Astrocyte (in vitro differentiated cells and primary cell): Measurements from ENCODE around the gene PLCH1. TPM values are rescaled to one million over a fixed set of nuclear protein-coding genes. Genes with fewer than 3 reads are reported as not detected.

Experiments
- DNase-seq: peaks from one replicate; pipeline ENCODE4 v3.0.0-alpha.2; 2010; ENCODE audit warnings: low read depth
- FAIRE-seq: peaks from 2 replicates; lab custom pipeline; 2011; peaks lifted over from hg19 to GRCh38; lab: Jason Lieb, UNC
- H2AFZ ChIP-seq: 2 replicates; pipeline ENCODE4 v1.6.0; 2012; ENCODE audit warnings: low read depth, low read length, inconsistent platforms
- H3K27ac ChIP-seq: 2 replicates; pipeline ENCODE4 v1.5.1; 2011; ENCODE audit warnings: low read depth, low read length, inconsistent platforms
- H3K27me3 ChIP-seq: 2 replicates; pipeline ENCODE4 v1.6.0; 2011; ENCODE audit warnings: low read length, inconsistent platforms; ENCODE audit not compliant: insufficient read depth
- H3K36me3 ChIP-seq: 2 replicates; pipeline ENCODE4 v1.5.1; 2011; ENCODE audit warnings: low read length, inconsistent platforms; ENCODE audit not compliant: insufficient read depth
- H3K4me1 ChIP-seq: 2 replicates; pipeline ENCODE4 v1.5.1; 2011; ENCODE audit warnings: low read length, inconsistent platforms; ENCODE audit not compliant: insufficient read depth
- H3K4me2 ChIP-seq: 2 replicates; pipeline ENCODE4 v1.6.0; 2012; ENCODE audit warnings: low read length, inconsistent platforms
- H3K4me3 ChIP-seq: 2 replicates; pipeline ENCODE4 v1.5.1; 2011; ENCODE audit warnings: low read depth, mild to moderate bottlenecking, low read length, inconsistent platforms; ENCODE audit not compliant: insufficient read depth
- H3K79me2 ChIP-seq: 2 replicates; pipeline ENCODE4 v1.6.0; 2012; ENCODE audit warnings: mild to moderate bottlenecking, low read length, inconsistent platforms; ENCODE audit not compliant: insufficient read depth
- H3K9ac ChIP-seq: 2 replicates; pipeline ENCODE4 v1.6.0; 2012; ENCODE audit warnings: mild to moderate bottlenecking, low read length, inconsistent platforms
- H3K9me3 ChIP-seq: 2 replicates; pipeline ENCODE4 v1.5.1; 2012; ENCODE audit warnings: low read depth, mild to moderate bottlenecking, low read length, inconsistent platforms; ENCODE audit not compliant: insufficient read depth
- H4K20me1 ChIP-seq: 2 replicates; pipeline ENCODE4 v1.6.0; 2012; ENCODE audit warnings: low read length, inconsistent platforms; ENCODE audit not compliant: insufficient read depth
- H3K27ac Mint-ChIP-seq: one replicate; pipeline ENCODE4 v1.8.0; 2021; ENCODE audit warnings: mild to moderate bottlenecking, mixed read lengths; ENCODE audit not compliant: unreplicated experiment
- H3K27me3 Mint-ChIP-seq: one replicate; pipeline ENCODE4 v1.8.0; 2021; ENCODE audit warnings: low read depth, mixed read lengths; ENCODE audit not compliant: unreplicated experiment
- H3K36me3 Mint-ChIP-seq: one replicate; pipeline ENCODE4 v1.8.0; 2021; ENCODE audit warnings: low read depth, mixed read lengths; ENCODE audit not compliant: unreplicated experiment
- H3K4me1 Mint-ChIP-seq: one replicate; pipeline ENCODE4 v1.8.0; 2021; ENCODE audit warnings: low read depth, mixed read lengths; ENCODE audit not compliant: unreplicated experiment
- H3K4me3 Mint-ChIP-seq: one replicate; pipeline ENCODE4 v1.8.0; 2021; ENCODE audit warnings: mild to moderate bottlenecking, moderate library complexity, mixed read lengths; ENCODE audit not compliant: unreplicated experiment
- H3K9me3 Mint-ChIP-seq: one replicate; pipeline ENCODE4 v1.8.0; 2021; ENCODE audit warnings: mild to moderate bottlenecking, mixed read lengths; ENCODE audit not compliant: unreplicated experiment
- EZH2 ChIP-seq: IDR thresholded peaks from 2 replicates; pipeline ENCODE4 v1.6.1; 2012; ENCODE audit warnings: mild to moderate bottlenecking, low read length, inconsistent platforms; ENCODE audit not compliant: insufficient read depth
- total RNA-seq: library from RNA; stranded (reverse); gene quantifications from 2 replicates; pipeline ENCODE4 v1.2.1, GENCODE V29; 2021
- TF ChIP-seq, protein P1 (sequence below): IDR thresholded peaks from 2 replicates; pipeline ENCODE4 v1.5.1; 2011; ENCODE audit warnings: low read depth, mild to moderate bottlenecking, inconsistent platforms, low read length, moderate library complexity; ENCODE audit not compliant: insufficient read depth

PLCH1 gene
- total RNA-seq, 1 donor from 2014 or later: 1.2 TPM

DNA sequence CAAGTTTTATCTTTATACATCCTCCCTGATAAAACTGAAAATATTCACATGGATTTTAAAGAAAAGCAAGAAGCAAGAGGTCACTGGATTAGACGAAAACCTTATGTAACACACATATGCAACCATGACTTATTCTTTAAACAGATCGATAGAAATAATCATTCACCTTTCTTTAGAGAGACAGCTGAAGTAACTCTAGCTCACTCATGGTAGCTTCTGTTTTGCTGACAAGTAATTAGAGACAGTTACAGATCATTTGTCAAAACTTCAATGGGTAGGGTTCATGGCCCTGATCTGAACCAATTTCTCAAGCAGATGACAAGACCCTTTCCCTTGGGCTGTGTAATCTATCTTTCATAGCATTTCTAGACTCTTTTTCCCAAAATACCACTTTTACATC is 74.5 kb downstream of the PLCH1 start:
- H3K9me3 Mint-ChIP-seq: no peaks in the 10 kb centered on the region
- no peak overlapping the region for H3K4me3 Mint-ChIP-seq
- no peaks in the 10 kb centered on the region for H3K36me3 ChIP-seq
- no peak for DNase-seq
- H3K79me2 ChIP-seq: no peaks in the 10 kb centered on the region
- TF ChIP-seq EZH2: no peak
- TF ChIP-seq, protein P1, sequence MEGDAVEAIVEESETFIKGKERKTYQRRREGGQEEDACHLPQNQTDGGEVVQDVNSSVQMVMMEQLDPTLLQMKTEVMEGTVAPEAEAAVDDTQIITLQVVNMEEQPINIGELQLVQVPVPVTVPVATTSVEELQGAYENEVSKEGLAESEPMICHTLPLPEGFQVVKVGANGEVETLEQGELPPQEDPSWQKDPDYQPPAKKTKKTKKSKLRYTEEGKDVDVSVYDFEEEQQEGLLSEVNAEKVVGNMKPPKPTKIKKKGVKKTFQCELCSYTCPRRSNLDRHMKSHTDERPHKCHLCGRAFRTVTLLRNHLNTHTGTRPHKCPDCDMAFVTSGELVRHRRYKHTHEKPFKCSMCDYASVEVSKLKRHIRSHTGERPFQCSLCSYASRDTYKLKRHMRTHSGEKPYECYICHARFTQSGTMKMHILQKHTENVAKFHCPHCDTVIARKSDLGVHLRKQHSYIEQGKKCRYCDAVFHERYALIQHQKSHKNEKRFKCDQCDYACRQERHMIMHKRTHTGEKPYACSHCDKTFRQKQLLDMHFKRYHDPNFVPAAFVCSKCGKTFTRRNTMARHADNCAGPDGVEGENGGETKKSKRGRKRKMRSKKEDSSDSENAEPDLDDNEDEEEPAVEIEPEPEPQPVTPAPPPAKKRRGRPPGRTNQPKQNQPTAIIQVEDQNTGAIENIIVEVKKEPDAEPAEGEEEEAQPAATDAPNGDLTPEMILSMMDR: no peak
- no peak overlapping the region for H3K9ac ChIP-seq
- no peak for FAIRE-seq
- H3K4me1 ChIP-seq: no peaks in the 10 kb centered on the region
- no peaks in the 10 kb centered on the region for H3K9me3 ChIP-seq
- H3K4me1 Mint-ChIP-seq: peaks cover under 1% of the 10 kb centered on the region
- no peak overlapping the region for H3K27ac ChIP-seq
- peaks cover 3% of the 10 kb centered on the region for H3K27me3 Mint-ChIP-seq
- no peak overlapping the region for H3K27ac Mint-ChIP-seq
- no peaks in the 10 kb centered on the region for H3K36me3 Mint-ChIP-seq
- H3K4me2 ChIP-seq: no peak overlapping the region
- no peak overlapping the region for H3K4me3 ChIP-seq
- H2AFZ ChIP-seq: no peak overlapping the region
- H4K20me1 ChIP-seq: no peaks in the 10 kb centered on the region
- H3K27me3 ChIP-seq: no peaks in the 10 kb centered on the region

DNA sequence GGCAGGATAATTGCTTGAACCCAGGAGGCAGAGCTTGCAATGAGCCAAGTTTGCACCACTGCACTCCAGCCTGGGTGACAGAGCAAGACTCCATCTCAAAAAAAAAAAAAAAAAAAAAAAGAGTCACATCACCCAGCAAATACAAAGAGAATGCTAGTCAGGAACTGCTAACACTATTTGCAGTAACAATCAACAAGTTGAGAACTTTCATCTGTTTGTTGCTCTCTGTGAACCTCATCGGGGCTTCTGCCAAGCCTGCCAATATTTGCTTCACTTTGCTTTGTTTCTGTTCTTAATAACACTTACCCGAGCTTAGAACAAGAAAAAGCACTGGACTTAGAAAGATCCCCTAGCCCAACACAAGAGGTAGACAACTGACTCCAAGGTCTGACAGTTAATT is 76.9 kb downstream of the PLCH1 start:
- peaks cover 6% of the 10 kb centered on the region for H3K4me1 Mint-ChIP-seq

More for the DNA sequence above, 76.9 kb downstream of the PLCH1 start:
- no peaks in the 10 kb centered on the region for H3K4me1 ChIP-seq
- Mint-ChIP-seq H3K36me3 (no peaks in the 10 kb centered on the region), H3K9me3 (no peaks in the 10 kb centered on the region), H3K27ac (no peak overlapping the region), H3K4me3 (no peak overlapping the region), H3K27me3 (peaks cover 5% of the 10 kb centered on the region)
- no peaks in the 10 kb centered on the region for H3K27me3 ChIP-seq
- H3K9me3 ChIP-seq: no peaks in the 10 kb centered on the region
- H3K27ac ChIP-seq: no peak overlapping the region
- H3K4me2 ChIP-seq: no peak overlapping the region
- H4K20me1 ChIP-seq: no peaks in the 10 kb centered on the region
- H2AFZ ChIP-seq: no peak overlapping the region
- no peaks in the 10 kb centered on the region for H3K36me3 ChIP-seq
- no peak overlapping the region for H3K4me3 ChIP-seq
- H3K79me2 ChIP-seq: no peaks in the 10 kb centered on the region
- no peak overlapping the region for H3K9ac ChIP-seq
- DNase-seq: no peak
- TF ChIP-seq EZH2: no peak
- TF ChIP-seq, protein P1: no peak
- FAIRE-seq: no peak
